ENCODE results near the gene PRKD1. TPM values are rescaled to one million over a fixed set of nuclear protein-coding genes. Genes with fewer than 3 reads are reported as not detected.

The PRKD1 gene
- total and polyA plus RNA-seq, 2 of the 13 experiments (the other 11 are each of a cell fraction or from before 2014, with no cell fraction given), result 0.22 to 1.3 TPM

- TF ChIP-seq CTCF (CRISPR knock-in tag; IDR thresholded peaks at IDR 0.05), result peak; percentile 51
- TF ChIP-seq CREB1 (IDR thresholded peaks at IDR 0.05), result no peak
- TF ChIP-seq CREB1 (CRISPR knock-in tag; IDR thresholded peaks at IDR 0.05), result no peak
- no peak for TF ChIP-seq NFIB (CRISPR knock-in tag; IDR thresholded peaks at IDR 0.05; ENCODE audit: borderline replicate concordance)
- TF ChIP-seq PRDM4 (CRISPR knock-in tag; IDR thresholded peaks at IDR 0.05; ENCODE audit: borderline replicate concordance), result no peak
- no peak for TF ChIP-seq NFRKB (IDR thresholded peaks at IDR 0.05)
- no peak for TF ChIP-seq ARID2 (CRISPR knock-in tag; IDR thresholded peaks at IDR 0.05; ENCODE audit: borderline replicate concordance)
- no peak for TF ChIP-seq SRSF9 (IDR thresholded peaks at IDR 0.05; ENCODE audit: borderline replicate concordance, insufficient read depth, low read depth, low read length, poor library complexity, severe bottlenecking)
- peak; percentile 25; the same call in 1 of the 2 replicates for TF ChIP-seq SMC3 (IDR thresholded peaks at IDR 0.05; ENCODE audit: low read length)
- no peak for TF ChIP-seq CSRNP1 (CRISPR knock-in tag; IDR thresholded peaks at IDR 0.05)
- peak; percentile 30; the same call in 1 of the 2 replicates for TF ChIP-seq ARID3A (IDR thresholded peaks at IDR 0.05; ENCODE audit: low read depth, low read length)
- TF ChIP-seq ZNF543 (CRISPR knock-in tag; IDR thresholded peaks at IDR 0.05), result no peak
- TF ChIP-seq EHMT2 (IDR thresholded peaks at IDR 0.05; ENCODE audit: borderline replicate concordance, low read depth, low read length), result no peak
- no peak for TF ChIP-seq CBX5 (CRISPR knock-in tag; IDR thresholded peaks at IDR 0.05; ENCODE audit: borderline replicate concordance)
- TF ChIP-seq ZFP90 (CRISPR knock-in tag; IDR thresholded peaks at IDR 0.05; ENCODE audit: borderline replicate concordance), result no peak
- no peak for TF ChIP-seq ZUFSP (CRISPR knock-in tag; IDR thresholded peaks at IDR 0.05; ENCODE audit: borderline replicate concordance)
- TF ChIP-seq THRA (CRISPR knock-in tag; IDR thresholded peaks at IDR 0.05; ENCODE audit: borderline replicate concordance), result no peak
These were observed 398.2 kb downstream of the PRKD1 start (continued) for GRCh38 chr14:29529418-29529817.

Measured in HepG2 (cell line).